ENCODE data around the gene ZNF385D.

ZNF385D gene, protein sequence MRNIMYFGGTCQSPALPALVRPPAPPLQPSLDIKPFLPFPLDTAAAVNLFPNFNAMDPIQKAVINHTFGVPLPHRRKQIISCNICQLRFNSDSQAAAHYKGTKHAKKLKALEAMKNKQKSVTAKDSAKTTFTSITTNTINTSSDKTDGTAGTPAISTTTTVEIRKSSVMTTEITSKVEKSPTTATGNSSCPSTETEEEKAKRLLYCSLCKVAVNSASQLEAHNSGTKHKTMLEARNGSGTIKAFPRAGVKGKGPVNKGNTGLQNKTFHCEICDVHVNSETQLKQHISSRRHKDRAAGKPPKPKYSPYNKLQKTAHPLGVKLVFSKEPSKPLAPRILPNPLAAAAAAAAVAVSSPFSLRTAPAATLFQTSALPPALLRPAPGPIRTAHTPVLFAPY

GRCh38 chr3:21750831-21751391, at the start of gene ZNF385D:
TSS of gene ZNF385D (minus strand) at chr3:21751210. CDS start at chr3:21750916, 294 bp downstream.
- no peak for DNase-seq

GRCh38 chr3:21798356-21799088, 47.5 kb upstream of the ZNF385D start:
- no peak for DNase-seq

DNA sequence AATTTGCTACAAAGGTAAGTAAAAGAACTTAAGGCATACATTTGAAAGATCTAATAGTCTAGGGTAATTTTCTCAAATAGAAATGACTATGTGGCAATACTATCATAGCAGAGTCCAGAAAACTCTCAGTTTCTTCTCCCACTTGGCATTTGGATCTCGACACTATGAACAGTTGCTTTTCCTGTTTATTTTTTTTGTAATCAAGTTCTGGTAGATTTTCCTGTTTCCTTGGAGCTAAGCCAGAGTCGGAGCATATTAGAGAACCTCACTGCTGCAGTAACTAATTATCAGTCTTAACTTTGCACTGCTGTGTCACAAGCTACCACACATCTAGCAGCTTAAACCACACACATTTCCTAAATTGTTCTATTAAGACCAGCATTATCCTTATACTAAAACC, 44.9 kb upstream of the ZNF385D start:
- DNase-seq, result no peak

- no peak for DNase-seq
These were observed 44.3 kb upstream of the ZNF385D start for GRCh38 chr3:21795152-21795837.

DNA sequence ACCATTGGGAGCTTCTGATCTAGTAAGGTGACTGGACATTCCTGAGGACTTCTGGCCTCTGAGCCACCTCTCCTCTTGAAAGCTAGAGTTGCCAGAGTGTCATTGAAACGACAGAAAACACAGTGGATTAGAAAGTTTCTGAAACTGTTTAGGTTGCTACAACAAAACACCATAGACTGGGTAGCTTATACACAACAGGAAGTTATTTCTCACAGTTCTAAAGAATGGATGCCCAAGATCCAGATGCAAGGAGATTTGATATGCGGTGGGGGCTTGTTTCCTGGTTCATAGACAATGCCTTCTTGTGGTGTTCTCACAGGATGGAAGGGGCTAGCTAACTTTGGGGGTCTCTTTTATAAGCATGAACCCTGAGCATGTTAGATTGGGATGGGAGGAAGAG, 43.3 kb upstream of the ZNF385D start:
- no peak for DNase-seq

- no peak for DNase-seq
These were observed 41.2 kb upstream of the ZNF385D start for GRCh38 chr3:21792176-21792575.

DNA sequence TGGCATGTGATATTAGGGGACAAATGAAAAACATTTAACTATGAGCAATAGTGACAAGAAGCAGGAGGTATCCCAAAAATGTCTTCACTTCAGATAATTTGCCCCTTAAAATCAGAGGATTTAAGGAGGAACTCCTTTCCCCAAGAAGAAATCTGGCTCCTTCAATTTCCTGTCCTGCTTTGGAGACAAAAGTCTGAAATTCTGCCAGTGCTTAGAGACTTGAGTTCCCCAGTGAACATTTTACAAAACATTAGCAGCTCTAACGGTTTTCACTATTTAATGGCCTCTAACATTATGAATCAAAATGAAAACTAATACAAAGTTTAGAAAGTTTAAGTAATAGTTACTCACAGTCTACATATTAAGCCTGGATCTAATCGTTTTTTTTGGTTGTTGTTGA, 40.3 kb upstream of the ZNF385D start:
- DNase-seq, result no peak

GRCh38 chr3:21790466-21790865, 39.5 kb upstream of the ZNF385D start:
- DNase-seq, result no peak

GRCh38 chr3:21789730-21790129, 38.7 kb upstream of the ZNF385D start:
- no peak for DNase-seq

GRCh38 chr3:21786438-21786797, 35.4 kb upstream of the ZNF385D start:
- DNase-seq, result no peak

- no peak for DNase-seq
These were observed 34.9 kb upstream of the ZNF385D start for GRCh38 chr3:21785765-21786437.

- no peak for DNase-seq
These were observed 32.8 kb upstream of the ZNF385D start for GRCh38 chr3:21783839-21784238.

DNA sequence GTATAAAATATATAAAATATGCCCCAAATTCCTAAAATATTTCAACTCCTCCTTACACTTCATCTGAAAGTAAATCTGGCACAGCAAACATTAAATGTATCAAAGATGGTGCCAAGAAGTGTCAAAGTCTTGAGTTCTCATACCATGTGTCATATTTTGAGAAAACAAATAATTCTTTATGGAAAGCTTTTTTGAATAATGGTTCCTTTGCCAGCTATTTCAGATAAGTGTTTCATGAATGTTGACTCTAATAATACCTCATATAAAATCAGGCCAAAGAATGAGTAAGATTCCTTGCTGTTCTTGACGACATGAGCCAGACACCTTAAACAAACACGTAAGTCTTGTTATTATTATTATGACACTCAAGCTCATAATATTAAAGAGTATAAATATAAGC, 30.3 kb upstream of the ZNF385D start:
- DNase-seq, result no peak

- DNase-seq, result no peak
These were observed 28.9 kb upstream of the ZNF385D start for GRCh38 chr3:21779909-21780308.

- no peak for DNase-seq
These were observed 27.7 kb upstream of the ZNF385D start for GRCh38 chr3:21778715-21779114.

DNA sequence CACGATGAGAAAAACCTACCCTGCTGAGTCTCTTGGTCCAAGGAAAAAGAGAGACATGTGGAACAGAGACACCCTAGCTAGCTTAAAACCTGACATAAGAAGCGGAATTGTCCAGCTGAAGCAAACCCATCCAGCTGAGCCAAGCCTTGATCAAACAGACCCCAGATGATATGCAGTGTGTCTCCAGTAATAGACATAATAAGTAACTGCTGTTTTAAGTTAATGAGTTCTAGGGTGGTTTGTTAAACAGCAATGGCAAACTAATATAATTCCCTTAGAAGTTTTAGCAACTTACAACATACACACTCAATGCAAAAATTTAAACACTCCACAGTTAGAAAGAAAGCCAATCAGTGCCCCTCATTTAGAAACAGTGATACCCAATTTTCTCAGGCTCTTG, 26.8 kb upstream of the ZNF385D start:
- no peak for DNase-seq

GRCh38 chr3:21766002-21766401, 15.0 kb upstream of the ZNF385D start:
- no peak for DNase-seq

GRCh38 chr3:21755896-21756295, 4.9 kb upstream of the ZNF385D start:
- no peak for DNase-seq

DNA sequence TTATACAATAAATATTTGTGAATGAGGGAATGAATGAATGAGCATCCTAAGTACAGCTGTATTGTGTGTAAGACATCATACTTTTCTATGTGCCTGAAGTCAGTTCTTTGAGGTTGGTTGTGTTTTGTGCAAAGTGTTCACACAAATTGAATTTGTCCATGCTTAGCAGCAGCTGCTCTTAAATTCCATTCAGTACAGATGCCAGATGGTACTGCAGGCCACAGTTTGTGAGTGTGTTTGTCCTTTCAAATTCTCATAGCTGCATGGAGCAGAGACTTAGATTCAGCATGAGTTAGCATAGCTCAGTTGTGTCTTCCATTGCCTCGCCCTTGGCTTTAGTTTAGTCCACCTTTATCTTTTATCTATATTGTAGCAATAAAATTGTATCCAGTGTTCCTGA, 3.8 kb upstream of the ZNF385D start:
- no peak for DNase-seq

DNA sequence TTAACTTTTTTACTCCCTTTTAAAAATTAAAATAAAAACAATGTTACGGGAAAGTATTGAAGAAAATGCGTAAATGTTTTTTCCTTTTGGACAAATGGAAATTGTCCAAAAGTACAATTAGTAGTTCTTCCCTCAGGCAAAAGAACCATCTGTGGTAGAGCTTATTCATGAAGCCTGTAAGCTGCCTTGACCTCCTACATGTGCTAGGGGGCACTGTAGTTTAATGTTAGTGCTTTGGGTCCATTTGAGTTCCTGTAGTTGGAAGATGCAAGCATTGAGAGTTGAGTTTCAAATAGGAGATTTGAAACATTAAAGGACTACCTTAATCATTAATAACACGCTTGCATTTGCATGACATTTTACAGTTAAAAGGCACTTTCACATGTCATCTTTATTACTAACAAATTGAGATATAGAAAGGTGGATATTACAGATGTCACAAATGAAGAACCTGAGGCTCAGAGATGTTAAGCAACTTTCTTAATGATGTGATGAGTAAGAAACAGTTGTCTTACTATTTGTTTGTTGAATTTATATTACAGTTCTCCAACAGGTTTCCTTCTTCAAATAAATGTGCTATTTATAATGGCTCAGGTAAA, 1.8 kb upstream of the ZNF385D start:
- DNase-seq, result peak; percentile 23

- DNase-seq, result no peak
These were observed 876 bp upstream of the ZNF385D start for GRCh38 chr3:21751886-21752285.

DNA sequence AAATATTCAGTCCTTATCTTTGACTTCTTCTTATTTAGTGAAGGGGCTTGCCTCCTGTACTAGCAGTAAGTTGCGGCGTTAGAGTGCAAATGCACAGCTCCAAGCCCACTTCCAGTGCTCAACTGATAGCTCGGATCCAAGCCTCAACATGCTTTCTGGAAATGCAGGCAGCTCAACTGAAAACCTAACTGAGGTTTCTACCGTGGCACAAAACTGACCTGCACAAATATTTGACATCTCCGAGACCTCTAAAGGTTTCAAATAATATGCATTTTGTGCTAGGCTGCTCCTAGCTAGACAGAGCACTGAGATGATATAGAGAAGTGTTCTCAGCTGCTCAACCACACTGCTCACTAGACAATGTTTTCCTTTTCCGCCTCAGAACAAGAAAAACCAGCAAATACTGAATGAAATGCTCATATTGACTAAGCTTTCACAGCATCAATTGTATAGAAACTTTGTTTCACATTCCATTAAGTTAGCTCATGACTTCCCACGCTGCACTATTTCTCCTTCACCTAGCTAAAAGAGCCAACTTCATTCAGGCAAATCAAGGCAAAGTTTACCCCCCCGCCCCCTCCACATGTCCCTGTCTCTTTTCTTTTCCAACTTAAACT, 822 bp downstream of the ZNF385D start:
- no peak for DNase-seq

All from NCI-H510A treated with DMSO at 0.1 percent for 48 hours (cell line).